Right ventricle myocardium superior (tissue), 1 donor: Measurements from ENCODE around the gene CACNA1C. TPM values are rescaled to one million over a fixed set of nuclear protein-coding genes. Genes with fewer than 3 reads are reported as not detected.
A peak's percentile ranks its signal among the peaks of the same experiment; 100 is the strongest.

Experiments
- ATAC-seq: fragments of 200-7000 bp; cut with Tn5 transposase; one replicate; pipeline ENCODE4 v1.9.1; 2020; ENCODE audit warnings: mild to moderate bottlenecking; ENCODE audit not compliant: poor library complexity
- DNase-seq: peaks from one replicate; pipeline ENCODE4 v3.0.0-alpha.2; 2020
- intact Hi-C: fragments of 100-400 bp; cut with DNase I; formaldehyde crosslinking; loops from one replicate; pipeline ENCODE4 v1.11.2; 2022
- total RNA-seq: library from RNA; stranded (reverse); fragmentation: NEBNext Ultra II Directional; extraction: Animal tissue kit (Norgen Biotek cat#: 25700); gene quantifications from one replicate; pipeline ENCODE4 v1.2.1, GENCODE V29; 2021
- donor health status: DM: no; HTN: yes; CAD: no; lungs with severe emphysema.

The CACNA1C gene
- total RNA-seq, 1 donor from 2014 or later = 151 TPM

DNA sequence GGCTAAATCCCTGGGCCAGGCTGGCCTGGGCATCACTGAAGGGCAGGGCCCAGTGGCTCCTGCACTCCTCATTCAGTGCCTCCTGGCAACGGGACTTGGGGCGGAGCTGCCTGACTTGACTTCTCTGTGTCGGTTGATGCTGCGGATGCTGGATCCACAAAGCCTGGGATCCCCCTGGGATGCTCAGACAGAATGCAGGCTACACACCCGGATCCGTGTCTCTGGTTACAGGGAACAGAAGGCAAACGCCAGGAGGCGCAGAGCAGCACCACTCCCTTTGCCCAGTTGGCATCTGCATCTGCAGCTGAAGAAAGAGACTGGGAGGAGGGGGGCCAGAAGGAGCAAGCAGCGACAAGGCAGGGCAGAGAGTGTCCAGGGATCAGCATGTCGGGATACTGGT is 587.5 kb downstream of the CACNA1C start:
- intact Hi-C loops = no loop called here
- DNase-seq (no peak), ATAC-seq (peak; percentile 5)

DNA sequence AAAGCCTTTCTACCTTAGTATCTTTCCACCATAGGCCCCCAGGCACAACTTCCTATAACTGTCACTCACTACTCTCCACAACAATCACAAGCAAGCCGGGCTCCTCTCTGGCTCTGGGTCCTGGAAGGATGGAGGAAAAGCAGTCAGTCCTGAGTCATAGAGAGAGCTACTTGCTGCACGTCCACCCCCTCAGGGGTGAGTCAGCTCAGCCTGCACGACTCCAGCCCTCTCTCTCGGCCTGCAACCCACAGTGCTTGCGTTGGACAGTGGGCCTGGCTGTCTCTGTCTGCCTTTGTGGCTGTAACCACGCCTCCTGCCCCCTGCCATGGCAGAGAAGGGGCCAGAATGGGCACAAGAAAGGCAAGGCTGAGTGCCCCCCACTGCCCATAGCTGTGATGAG is 587.9 kb downstream of the CACNA1C start:
- intact Hi-C loops = no loop called here
- ATAC-seq = peak; percentile 36
- DNase-seq = peak; percentile 58

DNA sequence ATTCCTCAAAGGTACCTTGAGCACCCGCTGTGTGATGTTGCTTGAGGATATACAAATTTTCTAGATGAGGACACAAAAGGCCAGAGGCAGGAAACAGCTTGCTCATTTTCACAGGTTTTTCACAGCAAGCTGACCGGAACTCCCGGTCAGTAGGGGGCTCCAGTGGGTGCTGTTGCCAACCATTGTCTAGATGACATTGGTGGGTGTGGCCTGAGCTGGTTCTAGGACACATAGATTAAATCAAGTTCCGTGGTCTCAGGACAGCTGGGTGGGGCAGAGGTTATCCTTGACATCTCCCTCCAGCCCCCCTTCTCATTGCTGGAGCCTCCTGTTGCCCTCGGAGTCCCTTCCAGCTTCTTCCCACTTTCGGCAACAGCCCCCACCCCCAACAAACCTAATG is 588.4 kb downstream of the CACNA1C start:
- DNase-seq (no peak), ATAC-seq (peak; percentile 15)
- intact Hi-C loops = no loop called here

DNA sequence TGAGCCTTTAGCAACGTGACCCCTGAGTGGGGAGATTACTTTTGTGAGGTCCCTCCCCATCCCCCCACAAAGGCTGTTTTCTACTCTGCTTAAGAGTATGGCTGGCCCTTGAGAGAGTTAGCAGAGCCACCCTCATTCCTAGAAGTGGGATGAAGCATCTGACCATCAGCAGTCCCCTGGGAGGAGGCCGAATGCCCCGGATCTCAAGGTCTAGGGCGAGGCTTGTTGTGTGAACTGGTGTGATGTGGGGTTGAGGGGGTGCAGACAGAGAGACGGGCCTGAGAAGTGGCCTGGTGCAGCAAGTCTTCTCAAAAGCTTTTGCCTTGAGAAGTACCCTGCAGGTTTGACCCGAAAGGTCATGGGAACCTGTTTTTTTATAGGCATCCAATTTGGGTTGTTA is 589.0 kb downstream of the CACNA1C start:
- ATAC-seq (no peak), DNase-seq (no peak)
- intact Hi-C loops = no loop called here

DNA sequence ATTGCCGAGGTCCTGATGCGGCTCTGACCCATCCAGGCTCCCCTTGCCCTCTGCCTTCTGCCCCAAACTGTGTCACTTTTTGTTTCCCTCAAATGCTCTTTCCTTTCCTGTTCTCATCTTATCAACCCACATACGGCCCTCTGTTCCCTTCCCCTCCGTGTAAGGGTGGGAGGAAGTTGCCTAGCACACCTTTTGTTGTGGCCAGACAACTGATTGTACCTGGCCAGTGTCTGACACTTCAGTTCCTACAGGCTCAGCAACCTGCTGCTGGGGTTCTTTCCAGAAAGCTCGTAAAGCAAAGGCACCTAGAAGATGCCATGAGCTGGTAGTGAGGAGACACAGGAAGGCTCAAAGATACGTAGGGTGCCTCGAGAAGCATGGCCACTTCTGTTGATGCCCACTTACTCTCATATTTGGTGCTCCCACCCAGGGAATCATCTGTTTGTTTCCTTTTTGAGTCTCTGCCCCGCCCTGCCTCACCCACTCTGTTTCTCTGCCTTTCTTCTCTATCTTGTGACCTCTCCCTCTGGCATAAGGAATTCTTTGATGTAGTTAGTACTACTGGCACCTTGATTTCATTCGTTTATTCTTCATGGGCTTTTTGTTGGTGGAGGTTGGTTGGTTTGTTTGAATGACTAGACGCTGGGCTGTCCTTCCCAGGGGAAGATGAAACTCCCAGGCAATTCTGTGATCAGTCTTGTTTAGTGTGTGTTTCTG is 589.5 kb downstream of the CACNA1C start:
- no peak for ATAC-seq
- intact Hi-C loops = no loop called here
- DNase-seq = no peak

DNA sequence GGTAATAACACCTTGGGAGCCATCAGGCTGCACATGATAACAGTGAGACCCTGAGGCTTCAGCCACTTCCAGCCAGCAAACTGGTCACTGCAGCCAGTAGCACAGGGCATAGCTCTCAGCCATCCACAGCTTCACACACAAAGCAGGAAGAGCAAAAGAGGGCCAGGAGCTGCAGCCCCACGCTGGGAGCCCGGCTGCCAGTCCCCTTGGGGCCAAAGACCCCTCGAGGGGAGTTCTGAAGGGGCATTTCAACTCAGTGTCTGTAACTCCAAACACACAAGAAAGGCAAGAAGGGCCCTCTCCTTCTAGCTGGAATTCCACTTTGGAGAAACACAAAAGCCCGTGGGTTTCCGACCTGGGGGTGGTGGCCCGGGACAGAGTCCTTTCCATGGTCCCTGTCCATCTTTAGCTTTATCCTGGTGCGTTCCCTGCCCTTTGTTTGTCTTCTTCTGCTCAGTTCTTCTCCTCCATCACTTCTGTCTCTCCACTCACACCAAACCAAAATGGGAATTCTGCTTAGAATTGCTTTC is 590.2 kb downstream of the CACNA1C start:
- ATAC-seq (no peak), DNase-seq (no peak)
- intact Hi-C loops = no loop called here

DNA sequence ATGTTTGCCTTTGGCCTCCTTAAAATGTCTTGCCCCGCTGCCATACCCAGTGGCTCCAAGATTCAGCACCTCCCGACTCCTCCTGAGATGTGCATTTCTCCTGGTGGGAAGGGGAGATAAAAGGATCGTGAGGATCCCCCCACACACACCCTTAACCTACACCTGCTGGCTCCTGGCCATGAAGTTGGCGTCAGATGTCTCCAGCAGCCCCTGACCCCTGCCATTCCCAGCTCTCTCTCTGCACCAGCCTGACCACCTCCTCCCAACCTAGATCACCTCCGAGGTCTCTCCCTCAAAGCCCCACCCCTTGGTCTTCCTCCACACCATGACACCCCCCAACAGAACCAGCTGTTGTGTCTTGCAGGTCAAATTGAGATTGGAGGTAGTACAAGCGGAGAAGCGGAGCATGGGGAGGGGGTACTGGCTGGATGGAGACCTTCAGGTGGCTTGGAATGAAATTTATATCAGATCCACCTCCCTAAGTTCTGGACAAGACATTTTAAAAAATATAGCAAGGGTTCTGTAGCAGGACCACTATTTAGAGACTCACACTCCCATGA is 590.9 kb downstream of the CACNA1C start:
- no peak for ATAC-seq
- no peak for DNase-seq
- intact Hi-C loops = no loop called here

DNA sequence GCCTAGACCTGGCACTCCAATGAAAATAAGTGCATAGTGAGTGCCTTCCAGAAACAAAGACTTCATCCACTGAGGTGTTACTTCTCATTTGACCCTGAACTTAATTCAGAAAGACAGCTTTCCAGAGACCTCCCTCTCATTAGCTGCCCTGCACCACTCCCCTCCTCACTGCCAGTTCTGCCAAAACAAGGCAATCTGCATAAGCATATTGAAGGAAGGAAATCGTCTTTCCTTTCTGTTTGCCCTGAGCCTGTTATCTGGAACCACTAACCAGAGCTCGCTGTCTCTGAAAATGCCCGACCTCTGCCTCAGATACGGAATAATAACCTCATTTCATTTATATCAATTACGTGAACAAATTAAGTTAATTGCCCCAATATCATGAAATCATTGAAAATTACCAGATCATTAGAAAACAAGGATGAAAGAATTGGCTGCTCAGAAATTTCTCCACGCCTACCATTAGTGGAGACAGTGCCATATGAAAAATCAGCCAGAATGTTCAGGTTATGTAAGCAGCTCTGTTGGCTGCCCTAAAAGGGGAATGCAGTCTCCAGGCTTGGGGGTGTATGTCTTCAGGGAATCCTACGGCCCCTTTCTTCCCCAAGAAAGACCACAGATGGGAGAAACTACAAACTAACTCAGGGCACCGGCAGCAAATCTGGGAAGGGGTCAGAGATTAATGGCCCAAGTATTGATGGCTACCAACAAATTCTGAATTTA is 592.1 kb downstream of the CACNA1C start:
- intact Hi-C loops = no loop called here
- DNase-seq = no peak
- ATAC-seq = no peak

DNA sequence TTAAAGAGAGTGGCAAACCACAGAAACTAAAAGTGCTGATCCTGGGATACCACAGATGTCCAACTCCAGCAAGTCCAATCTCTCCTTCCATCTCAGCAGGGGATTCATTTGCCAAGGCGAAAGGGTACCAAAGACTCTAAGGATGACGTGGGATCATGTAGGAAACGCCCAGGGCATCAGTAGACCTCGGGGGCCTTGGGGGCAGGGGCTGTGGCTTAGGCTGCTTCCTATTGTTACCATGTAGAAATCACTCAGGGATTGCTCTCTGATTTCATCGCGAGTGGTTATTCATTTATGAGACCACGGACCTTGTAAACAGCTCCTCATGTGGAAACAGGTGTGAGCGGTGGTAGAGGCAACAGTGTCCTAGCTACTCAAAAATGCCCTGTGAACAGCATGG is 592.7 kb downstream of the CACNA1C start:
- intact Hi-C loops = no loop called here
- DNase-seq (no peak), ATAC-seq (no peak)

DNA sequence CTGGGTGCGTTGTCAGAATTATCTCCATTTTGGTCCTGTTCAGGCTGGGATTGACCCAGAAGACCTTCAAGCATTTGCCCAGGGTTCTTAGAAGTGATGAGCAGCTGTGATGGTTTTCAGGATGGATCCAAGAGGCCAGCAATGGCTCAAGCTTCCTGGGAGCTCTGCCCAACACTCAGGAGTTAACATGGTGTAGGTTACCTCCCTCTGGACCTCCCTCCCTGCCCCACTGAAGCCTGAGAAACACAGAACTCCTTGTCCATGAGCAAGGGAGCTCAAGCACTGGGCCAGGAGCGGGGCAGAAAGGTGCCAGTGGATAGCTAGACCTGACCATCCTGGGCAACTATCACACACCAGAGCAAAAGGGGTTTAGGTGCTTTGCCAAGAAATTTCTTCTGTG is 593.6 kb downstream of the CACNA1C start:
- ATAC-seq (no peak), DNase-seq (no peak)
- intact Hi-C loops = no loop called here

DNA sequence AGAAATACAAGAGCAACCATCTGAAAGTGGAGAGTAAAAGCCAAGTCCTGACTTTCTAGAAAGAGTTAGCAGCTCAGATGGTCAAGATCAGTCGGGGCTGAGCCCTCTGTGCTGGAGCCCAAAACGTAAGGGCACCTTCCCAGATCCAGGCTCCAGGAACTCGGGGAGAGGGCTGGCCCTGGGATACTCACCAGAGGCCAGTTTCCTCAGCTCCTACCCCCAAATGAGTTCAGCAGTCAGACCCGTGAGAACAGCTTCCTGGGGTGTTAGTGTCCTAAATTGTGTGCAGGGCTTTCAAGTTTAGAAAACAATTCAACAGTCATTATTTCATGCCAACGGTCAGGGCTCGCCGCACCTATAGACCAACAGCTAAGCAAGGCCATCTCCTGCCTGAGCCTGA is 594.4 kb downstream of the CACNA1C start:
- intact Hi-C loops = no loop called here
- DNase-seq (no peak), ATAC-seq (no peak)

DNA sequence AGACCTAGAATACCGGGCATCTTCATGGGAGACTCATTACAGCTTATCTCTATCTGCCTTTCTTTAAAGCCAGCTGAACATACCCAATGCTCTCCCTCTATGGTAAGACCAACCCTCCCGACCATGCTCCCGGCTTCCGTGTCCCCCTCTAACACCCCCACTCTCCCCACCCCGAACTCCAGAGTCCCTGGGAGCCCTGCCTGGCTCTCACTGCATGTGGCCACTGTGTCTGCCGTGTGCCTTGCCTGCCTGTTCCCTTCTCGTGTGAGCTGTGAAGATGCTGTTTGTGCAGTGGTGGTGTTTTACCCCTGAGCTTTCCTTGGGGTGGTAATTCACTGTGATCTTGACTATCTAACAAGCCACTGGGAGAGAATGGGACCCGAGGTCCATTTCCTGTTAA is 595.6 kb downstream of the CACNA1C start:
- DNase-seq (no peak), ATAC-seq (no peak)
- intact Hi-C loops = no loop called here

DNA sequence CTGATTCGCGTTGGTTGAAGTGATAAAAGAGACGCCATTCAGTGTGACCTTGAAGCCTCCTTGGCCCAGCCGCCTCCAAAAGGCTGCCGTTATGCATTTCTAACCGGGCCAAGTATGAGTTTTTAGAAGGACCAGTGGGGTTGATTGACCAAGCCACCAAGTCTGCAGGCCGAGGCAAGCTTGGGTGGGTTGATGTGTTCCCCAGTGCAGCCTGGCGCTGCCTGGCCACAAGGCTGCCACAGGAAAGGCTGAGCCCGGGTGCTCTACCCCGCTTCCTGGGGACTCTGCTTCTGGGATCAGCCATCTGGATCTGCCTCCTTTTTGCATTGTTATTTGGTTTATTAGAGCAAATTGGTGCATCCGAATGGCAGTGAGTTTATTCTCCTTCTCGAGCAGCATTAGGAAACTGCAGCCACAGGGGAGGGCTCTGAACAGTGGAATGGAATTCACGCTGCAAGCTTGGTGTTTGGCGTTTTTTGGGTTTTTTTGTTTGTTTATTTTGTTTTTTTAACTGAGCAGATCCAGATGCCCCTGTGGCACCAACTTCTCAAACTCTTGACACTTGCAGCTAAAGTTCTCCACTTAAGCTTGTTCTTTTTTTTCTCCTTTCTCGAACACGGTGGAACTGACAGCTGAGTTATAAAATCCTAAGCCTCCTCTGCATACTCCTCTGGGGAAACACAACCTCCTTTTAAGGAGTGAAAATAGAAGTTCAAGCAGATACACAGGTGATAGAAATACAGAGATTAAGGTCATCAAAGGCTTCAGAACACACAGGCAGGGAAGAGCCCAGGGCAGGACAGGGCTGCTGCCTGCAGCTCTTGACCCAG is 596.6 kb downstream of the CACNA1C start:
- DNase-seq = no peak
- intact Hi-C loops = no loop called here
- ATAC-seq = no peak

DNA sequence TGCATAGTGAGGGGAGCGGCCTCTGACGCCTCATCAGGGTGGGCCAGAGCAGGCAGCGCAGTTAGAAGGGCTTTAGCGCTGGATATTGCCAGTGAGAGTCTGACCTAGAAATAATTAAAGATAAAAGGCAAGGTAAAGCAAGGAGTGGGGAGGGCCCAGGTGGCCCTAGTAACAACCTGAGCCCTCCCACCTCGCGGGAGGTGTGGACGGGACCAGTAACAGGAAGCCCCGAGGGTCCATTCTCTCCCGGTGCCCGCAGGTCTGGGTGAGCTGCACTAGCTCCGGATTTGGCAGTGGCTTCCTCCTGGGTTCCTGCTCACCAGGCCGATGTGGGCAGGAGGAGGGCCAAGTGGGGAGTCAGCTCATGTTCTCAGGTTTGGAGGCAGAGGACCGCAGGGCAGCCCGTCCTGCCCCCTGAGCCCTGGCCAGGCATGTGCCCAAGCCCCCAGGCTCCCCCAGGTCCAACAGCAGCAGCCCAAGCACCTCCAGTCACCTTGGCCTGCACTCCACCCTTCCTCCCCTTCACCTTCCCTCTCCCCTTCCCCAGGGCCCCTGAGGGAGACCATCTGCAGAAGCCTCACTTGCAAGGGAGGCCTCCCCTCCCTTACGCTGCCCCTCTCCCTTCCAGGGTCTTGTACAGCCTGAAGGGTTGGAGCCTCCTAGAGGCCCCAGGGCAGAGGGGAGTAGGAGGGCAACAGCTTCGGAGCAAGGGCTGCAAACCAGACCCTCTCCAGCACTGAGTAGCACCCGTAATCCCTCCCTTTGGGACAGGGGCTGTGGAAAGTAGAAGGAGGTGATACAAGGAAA is 597.7 kb downstream of the CACNA1C start:
- ATAC-seq (no peak), DNase-seq (no peak)

DNA sequence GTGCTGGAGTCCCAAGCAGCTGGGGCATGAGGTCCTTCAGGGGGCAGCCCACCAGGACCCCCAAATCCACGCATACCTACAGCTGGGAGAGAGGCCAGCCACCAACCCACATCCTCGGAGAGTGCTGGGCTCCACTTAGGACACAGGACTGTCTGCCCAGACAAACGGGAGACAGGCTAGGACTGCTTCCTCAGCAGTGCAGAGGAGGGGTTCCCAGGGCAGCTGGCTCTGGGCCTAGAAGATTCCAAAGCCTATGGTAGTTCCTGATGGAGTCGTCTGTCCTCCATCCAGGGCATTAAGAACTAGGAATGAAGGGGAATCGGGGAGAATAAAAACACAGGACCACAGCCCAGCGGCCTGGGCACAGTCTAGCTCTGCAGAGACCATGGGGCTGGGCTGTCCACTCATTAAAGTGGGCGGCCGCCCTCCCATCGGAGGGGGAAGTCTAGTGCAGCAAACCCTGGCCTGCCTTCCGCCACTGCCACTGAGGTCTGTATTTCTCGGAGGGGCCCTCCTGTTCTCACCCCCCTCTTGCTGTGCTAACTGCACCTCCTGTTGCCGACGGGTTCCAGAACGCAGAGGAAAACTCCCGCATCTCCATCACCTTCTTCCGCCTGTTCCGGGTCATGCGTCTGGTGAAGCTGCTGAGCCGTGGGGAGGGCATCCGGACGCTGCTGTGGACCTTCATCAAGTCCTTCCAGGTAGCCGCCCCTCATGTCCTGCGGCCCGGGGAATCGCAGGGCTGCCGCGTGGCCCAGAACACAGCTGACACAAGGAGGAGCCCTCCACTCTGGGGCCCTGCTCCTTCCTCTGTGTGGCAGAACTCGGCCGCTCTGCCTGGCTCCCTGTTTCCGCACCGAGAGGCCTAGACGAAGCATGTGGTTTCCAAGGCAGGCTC is 598.5 kb downstream of the CACNA1C start:
- intact Hi-C loops = no loop called here
- DNase-seq (no peak), ATAC-seq (no peak)

More for the DNA sequence above, 597.7 kb downstream of the CACNA1C start:
- intact Hi-C loops = no loop called here

DNA sequence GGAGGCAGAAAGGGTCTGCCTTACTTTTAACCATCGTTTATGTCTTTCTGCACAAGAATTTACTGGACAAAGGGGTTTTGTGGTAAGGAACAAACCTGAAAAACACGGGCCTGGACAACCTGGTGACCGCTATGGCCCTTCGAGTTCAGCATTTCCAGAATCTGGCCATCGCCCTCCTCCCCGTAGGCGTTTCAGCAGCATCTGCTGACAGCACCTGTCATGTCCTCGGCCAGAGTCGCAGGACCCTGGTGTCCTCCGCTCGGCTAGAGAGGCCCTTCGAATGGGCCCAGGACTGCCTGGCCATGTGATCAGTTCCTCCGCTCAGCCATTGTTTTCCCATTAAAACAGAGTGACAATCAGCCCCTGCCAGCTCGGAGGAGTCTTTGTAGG is 599.2 kb downstream of the CACNA1C start:
- DNase-seq = no peak
- ATAC-seq = no peak
- intact Hi-C loops = no loop called here

DNA sequence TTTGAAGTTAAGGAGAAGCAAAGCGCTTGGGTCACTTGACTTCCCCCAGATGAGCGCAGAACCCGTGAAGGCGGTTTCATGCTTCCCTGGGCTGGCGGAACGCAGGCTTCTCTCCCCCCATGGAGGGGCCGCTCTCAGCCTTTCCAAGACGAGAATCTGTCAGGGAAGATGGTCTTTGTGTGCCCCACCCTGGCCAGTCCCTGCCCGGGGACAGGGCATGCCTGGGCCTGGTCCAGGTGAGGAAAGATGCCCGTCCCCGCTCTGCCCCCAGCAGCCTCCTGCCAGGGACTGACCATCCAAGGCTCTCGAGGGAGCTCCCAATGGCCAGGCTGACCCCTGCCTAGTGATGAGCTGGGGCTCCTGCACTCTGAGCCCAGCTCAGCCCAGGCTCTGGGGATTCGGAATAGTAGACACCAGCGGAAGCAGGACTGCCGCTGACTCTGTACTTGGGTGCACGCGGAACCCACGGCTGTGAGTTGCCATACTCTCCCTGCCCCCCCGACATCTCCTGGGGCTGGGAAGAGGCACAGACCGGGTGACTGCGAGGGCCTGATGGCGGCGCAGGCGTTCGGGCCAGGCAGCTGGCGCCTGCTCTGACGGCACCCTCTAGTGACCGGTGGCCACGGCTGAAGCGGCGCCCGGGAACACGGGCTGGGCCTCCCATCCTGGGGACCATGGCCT is 599.8 kb downstream of the CACNA1C start:
- DNase-seq (no peak), ATAC-seq (no peak)
- intact Hi-C loops = no loop called here
